GM18873 (cell line): Measurements from ENCODE around the gene DDR2.

Experiments
- ATAC-seq: cut with Tn5 transposase; IDR thresholded peaks from one replicate; pipeline ENCODE4 v1.9.1; 2021; ENCODE audit warnings: mild to moderate bottlenecking, moderate library complexity, moderate number of reproducible peaks; ENCODE audit not compliant: unreplicated experiment, low FRiP score

Gene DDR2

DNA sequence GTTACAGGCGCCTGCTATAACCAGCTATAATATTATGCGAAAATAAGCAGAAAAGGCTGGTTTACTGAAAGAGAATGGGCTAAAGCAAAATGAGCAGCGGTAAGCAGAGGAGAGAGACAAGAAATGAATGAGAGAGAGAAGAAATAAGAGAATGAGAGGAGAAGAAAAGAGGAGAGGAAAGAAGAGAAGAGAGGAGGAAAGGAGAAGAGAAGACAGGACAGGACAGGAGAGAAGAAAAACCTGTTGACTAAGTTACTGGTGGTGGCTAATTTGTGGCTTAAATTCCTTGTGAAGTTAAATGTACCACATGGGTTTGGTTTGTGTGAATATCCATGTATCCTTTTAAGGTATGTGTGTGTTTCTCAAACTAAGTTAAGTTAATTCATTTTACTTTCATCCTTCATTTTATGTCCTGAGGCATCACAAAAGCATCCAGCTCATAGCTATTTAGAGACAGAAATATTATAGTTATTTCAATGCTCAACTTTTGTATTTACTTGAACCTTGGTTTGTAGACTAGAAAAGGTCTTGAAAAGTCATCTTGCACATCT is 3.1 kb upstream of the DDR2 start:
- ATAC-seq: no peak

DNA sequence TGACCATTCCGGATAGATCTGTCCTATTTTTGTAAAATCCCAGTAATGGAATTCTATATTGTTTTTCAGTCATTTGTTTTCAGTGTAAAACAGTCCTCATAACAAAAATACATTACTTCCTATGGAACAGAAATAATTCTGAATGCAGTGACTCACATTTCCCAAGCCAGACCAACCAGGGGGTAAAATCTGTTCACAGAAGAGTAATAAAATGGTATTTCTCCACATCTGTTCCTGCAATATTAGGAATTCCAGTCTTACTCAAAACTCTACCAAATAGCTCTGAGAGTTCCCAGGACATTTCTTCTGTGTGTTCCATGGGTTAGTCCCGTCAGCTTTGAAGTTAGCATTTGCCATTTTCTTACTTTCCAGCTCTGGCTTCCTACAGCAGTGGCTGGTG is 2.6 kb upstream of the DDR2 start:
- no peak for ATAC-seq

DNA sequence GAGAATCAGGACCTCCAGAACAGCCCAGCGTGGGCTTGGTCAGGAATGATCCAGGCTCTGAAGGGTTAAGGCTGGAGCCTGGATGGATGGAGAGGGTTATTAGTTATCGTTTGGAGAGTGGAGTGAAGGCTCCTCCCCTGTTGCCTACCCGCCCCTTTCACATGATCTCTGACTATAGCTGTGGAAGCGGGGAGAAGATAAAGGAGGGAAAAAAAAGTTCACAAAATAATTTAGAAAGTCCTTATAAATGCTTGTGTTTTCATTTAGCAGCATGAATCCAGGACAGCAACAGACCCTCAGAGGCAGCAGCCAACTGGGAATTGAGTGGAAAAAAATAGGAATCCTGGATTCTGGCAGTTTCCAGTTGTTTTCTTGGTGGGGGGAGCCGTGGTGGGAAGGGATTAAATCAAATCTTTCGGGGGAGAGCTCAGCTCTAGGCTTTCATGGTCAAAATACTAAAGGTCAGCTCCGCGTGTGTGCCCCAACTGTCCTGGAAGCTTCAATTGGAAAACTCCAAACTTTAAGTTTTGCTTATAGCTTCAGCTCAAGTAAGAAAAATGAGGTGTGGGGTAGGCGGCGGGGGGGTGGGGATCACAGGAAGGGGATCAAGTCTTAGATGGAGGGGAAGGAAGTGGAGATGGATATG is 595 bp upstream of the DDR2 start:
- ATAC-seq: no peak

DNA sequence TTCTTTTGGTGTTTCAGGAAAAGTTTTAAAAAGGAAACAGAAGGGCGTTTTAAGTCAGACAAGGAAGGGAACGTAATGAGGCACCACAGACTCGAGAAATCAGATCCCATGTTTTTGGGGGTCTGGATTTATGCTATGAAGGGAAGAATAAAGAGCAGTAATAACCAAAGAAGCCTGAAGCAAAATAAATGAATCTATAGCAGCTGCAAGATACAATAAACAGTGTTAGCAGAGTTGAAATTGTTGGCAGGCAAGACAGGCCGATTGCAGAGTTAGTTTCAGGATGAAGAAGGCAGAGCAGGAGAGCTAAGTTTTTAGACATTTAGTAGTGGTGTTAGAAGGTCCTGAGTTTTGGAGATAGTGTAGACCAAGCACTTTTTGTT is 425 bp downstream of the DDR2 start:
- ATAC-seq: no peak

DNA sequence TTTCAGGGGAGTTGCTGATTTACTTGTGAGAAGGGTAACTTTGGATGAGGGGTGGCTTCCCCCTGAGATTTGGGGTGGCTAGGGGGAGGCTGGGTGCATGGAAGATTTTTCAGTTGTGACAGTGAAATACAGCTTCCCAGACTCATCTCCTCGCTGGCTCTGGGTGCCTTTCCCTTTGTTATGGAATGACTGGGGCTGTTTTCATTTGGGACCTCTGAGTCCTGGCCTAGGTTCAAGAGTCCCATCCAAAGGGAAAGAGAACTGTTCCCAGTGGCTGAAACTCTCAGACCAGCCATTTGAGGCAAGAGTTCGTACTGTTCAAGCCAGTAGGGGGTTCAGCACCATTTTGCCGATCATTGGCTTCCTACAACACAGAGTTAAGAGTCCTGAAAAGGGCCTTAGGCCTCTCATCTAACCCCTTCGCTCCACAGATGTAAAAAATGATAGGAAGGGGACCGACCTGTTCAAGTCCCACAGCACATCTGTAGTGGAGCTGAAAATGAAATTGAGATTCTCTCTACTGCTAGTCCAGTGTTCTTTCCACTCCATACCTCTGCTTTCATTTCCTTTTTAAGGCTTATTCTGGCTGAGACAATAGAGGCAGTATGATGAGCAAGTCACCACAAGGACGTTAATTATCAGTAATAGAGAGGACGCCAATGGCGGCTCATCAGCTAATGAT is 958 bp downstream of the DDR2 start:
- no peak for ATAC-seq

DNA sequence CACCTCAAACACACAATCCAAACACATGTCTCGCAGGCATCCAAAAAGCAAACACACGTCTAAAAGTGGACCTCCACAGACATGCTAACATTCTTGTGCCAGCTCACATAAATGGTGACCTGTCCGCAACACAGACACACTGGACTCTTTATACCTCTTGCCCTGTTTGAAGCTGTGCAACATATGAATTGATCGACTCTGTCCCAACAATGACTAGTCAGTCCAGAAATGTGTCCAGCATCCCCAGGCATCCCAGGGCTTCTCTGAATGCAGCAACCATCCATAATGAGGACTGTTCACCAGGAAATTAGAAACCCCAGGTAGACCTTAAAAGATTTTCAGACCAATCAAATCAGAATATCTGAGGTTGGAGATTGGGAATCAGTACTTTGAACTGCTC is 3.2 kb downstream of the DDR2 start:
- no peak for ATAC-seq

DNA sequence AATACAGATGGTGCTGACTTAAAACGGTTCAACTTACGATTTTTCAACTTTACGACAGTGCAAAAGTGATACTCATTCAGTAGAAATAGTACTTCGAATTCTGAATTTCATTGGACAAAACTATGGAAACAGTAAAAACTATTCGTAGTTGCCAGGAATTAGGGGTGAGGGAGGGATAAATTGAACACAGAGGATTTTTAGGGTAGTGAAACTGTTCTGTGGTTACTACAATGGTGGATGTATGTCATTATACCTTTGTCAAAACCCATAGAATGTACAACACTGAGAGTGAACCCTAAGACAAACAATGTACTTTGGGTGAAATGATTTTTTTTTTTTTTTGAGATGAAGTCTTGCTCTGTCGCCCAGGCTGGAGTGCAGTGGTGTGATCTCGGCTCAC is 7.5 kb downstream of the DDR2 start:
- no peak for ATAC-seq

DNA sequence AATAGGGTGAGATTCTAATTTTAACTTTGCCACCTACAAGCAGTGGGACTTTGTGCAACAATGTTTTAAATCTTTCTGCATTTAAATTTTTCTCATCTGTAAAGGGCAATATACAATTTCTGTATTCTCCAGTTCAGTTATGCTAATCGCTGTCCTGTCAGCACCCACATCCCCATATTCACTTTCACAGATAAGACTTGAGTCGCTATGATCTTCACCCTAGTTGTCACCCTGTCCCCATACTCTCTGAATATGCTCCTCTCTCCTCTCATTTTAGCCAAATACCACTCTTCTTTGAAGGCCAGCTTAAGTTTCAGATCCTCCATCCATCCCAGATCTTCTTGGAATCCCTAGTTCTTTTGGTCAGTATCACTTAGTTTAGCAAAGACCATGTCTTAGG is 8.8 kb downstream of the DDR2 start:
- no peak for ATAC-seq

DNA sequence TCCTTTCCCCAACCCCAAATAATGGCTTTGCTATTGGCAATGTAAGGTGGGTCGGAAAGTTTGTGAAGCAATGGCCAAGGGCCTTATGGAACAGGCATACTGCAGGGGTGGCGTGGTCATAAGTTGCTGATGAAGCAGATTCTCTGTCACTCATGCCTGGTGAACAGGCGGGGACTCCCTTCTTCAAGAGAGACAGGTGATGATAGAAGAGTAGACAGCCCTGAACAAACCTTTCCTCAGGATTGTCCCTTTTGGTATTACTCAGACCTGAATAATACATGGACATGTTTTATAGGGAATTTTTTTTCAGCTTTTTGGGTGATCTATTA is 12.7 kb downstream of the DDR2 start:
- no peak for ATAC-seq

DNA sequence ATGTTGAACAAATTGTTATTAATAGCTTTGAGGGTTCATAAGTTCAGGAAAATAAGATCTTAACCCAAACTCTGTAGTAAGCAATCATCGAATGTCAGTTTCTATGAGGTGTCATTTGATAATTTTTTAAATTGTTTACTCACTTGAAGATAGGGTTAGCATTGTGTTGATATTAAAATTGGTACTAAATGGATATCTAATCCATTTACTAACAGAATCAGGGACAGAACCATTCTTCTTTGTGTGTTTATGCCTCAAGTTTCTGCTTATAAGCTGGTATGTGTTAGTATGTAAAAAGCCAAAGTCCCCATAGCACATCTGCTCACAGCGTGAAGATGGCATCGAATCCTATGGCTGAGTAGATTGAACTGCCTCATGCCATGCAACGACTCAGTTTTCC is 13.4 kb downstream of the DDR2 start:
- no peak for ATAC-seq

DNA sequence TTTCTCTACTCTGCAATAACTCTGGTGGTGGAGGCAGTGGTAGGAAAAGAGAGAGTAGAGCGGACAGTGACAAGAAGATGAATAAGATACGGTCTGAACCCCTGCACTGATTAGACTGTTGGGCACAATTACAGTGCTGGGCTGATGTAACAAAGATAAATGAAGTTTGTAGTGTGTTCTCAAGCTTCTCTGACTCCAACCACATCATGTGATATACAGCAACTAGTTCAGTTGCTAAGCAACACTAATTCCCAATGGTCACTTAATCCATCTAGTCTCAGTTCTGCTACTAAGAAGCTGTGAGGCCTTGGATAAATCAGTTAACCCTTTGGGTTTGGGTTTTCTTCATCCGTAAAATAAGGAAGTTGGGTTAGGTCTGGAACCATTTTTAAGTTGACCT is 17.3 kb downstream of the DDR2 start:
- ATAC-seq: no peak

DNA sequence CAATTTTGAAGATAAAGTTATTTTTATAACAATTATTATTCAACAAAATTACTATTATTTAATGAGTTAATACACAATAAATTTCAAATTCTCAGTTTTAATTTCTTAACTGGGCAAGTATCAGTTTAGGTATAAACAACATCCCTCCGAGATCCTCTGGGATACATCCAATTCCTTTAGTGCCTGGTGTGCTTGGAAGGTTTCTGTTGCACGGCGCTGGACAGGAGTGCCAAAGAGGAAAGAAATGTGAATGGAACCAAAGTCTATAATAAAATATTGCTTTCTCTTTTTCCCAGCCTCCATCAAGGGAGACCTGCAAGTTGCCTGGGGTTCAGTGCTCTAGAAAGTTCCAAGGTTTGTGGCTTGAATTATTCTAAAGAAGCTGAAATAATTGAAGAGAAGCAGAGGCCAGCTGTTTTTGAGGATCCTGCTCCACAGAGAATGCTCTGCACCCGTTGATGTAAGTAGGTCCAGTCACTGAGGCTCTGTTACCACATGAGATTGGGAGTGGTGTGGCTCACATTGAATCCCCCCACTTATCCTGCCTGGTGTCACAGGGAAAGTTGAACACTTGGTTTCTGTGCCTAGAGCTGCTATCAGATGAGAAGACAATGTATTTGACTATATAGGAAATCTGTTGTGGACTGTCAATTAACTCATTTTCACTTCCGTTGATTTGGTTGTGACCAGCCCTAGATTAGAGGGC is 22.8 kb downstream of the DDR2 start:
- no peak for ATAC-seq

DNA sequence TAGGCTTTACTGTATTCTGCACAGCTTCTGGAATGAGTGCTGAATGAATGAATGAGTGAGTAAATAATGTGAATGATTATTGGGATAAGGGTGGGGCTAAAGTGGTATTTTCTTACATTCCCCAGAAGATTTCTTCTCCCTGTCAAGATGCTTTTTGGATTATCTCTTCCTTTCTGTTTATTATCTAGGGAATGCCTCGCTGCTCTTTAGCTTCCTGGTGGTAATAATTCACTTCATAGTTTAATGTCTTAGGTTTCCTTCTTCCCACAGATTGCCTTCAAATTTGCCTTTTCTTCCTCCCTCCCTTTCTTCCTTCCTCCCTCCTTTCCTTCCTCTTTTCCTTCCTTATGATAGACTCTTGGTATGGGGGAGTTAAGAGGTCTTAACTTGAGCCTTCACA is 24.0 kb downstream of the DDR2 start:
- ATAC-seq: no peak

DNA sequence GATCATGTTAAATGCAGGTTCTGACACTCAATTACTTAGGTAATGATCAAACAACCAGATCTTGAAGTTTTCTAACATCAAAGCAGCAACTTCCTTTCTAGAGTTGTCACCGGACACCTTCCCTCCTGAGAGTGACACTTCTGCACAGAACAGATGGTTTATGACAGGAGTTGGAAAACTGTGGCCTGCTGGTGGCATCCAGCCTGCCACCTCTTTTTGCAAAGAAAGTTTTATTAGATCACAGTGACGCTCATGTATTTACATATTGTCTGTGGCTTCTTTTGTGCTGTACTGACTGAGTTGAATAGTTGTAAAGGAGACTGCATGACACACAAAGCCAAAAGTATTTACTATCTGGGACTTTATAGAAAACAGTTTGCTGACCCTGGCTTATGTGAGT is 28.3 kb downstream of the DDR2 start:
- no peak for ATAC-seq

DNA sequence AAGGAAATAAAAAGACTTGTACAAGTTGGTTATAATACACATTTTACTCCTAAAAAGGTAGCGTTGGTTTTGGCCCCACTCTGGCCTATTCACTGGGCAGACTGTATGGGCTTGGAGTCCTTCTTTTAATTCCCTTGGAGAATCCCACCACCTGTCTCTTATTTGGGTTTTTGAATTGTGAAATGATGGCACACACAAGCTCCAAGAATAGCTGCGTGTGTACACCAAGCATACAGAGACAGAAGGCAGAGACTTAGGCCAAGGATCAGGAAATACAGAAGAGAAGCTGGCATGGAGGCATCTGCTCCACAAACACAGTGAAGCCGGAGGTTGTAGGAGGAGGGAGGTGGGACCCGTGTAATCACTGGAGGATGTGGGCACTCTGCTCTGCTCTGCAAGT is 29.1 kb downstream of the DDR2 start:
- ATAC-seq: no peak

DNA sequence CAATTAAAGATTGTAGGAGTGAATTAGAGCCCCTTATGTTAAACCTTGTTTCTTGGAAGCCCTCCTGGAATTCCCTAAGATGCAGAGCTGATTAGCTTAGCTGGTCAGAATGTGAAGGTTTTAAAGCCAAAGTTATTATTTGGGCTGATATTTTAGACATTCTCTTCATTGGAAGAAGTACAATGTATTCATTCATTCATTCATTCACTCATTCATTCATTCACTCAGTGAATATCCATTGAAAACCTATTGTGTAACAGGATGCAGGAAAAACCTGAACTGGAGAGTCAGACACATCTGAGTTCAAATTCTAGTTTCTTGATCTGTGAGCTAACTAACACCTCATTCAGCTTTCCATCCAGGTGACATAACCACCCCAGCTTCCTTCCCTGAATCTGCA is 29.7 kb downstream of the DDR2 start:
- ATAC-seq: no peak

DNA sequence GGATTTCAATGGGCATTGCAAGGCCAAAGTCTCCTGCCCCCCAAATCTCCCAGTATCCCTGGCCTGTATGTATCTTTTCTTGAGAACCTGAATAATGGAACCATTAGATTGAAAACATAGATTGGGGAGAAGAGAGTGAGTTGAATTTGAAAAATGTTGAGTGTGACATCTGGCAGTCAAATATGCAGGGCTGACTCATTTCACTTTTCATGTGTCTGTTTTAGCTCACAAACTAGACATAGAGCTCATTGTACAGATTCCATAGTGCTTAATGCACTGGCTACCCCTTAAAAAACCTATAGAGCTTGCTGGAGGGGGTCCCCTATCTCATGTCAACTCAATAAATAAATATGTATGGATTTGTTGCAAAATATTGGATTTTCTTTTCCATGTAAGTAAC is 30.8 kb downstream of the DDR2 start:
- no peak for ATAC-seq

DNA sequence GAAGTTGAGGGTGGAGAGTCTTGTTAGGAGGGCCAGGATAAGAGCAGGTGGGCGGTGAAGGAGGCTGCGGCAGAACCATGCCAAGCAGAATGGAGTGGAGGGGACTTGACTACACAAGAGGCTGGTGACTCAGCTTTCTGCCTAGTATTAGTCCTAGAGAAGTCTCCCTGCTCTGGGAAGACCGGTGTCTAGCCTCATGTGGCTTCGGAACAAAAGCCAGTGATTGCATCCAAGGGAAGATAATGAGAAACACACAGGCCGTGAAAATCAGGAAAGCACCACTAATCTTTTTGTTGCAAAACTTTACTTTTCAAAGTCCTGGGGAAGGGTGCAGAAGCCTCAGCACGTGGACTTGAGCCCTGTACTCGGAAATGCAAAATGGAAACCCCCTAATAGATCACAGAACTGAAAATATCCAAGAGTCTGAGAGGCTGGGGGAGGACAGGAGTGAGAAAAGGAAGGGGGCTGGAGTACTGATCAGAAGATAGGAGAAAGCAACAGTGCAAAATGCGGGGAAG is 31.4 kb downstream of the DDR2 start:
- ATAC-seq: no peak

DNA sequence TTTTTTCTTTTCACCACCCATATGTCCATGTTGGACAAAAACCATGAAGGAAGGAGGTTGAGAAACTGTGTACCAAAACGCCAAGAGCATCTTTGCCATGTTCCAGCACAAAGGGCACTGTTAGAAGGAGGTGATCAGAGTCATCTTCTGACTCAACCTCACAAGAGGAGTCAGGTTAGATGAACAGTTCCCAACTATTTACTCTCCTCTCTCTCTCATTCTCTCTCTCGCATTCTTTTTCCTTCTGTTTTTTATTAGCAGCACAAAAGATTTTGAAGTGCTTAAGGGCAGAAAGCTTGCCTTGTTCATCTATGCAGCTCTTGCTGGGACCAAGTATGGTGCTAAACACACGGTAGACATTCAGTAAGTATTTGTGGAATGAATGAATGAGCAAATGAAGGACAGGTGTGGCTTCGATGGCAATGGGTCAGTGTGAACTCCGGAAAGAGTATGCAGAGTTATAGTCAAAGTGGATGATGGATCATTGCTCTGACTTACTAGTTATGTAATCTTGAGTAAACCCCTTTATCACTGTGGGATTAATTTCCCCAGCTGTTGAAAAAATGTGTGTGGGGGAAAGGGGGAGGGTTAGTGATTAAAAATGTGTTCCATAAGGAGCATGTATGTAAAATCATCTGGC is 33.9 kb downstream of the DDR2 start:
- ATAC-seq: no peak

DNA sequence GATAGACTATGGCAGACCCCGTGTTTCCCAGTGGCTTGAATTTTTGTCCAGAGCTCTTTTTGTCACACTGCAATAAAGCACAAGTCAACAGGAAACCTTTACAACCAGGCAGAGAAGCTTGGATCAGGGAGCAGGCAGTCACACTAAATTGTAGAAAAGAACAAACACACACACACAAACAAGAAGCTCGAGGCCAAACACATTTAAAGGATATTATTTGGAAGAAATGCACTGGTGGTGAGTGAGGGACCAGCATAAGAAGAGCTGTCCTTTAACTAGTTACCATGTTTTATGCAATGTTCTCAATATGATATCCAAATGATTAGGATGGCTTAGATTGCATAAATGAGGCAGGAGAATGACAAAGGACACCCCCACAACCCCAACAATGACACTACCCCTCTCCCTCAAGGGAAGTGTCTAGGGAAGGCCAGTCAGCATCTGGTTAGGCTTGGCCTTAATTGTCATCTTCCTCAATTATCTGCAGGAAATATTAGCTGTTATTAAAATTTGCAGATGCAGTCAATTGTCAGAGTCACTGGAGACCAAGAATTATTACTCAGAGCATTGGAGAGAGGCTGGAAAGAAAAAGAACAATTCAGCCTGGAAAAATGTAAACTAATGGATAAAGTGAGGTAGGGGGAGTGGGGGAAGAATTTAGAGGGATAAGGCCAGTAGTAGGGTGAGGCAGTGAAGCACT is 35.3 kb downstream of the DDR2 start:
- no peak for ATAC-seq
